ENCODE measurements around the gene EFCAB14. TPM values are rescaled to one million over a fixed set of nuclear protein-coding genes. Genes with fewer than 3 reads are reported as not detected.
"Not testable (repeated sequence)": the region's sequence is repeated elsewhere in the genome, so short reads cannot be mapped to it uniquely, and the experiment has no call there.

The EFCAB14 gene
- total and polyA plus RNA-seq, 11 donors, result 10.7 to 91.9 (median 62.3) TPM

DNA sequence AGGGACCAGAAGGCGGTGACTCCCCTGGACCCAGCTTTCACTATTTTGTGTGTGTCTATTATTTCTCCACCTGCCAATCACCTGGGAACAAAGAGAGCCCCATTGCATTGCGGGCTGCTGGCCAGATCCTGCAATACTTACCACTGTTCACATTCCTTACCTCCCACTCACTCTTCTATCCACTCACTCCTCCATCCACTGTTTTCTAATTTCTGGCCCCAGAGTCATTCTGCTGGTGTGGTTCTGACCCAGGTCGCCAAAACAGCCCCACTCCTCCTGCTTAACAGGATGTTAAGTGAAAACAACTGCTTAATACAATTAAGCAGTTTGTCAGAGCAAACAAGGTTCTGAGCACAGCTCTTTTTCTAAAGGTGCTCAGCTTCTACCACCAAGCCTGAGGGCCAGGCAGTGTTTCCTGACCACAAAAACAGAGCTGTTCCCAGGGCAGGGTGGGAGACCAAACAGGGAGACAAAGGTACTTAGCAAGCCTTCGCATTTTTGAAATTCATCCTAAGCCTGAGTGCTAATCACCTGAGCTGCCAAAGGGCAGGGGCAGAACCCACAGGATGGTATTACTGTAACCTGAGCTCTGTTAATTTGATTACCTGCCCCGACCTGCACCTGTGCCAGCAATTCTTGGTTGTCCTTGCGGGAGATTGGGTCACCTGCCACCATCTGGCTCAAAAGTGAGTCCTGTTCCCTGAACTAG lies 38.5 kb upstream of the EFCAB14 start:
- TF ChIP-seq, protein P1, sequence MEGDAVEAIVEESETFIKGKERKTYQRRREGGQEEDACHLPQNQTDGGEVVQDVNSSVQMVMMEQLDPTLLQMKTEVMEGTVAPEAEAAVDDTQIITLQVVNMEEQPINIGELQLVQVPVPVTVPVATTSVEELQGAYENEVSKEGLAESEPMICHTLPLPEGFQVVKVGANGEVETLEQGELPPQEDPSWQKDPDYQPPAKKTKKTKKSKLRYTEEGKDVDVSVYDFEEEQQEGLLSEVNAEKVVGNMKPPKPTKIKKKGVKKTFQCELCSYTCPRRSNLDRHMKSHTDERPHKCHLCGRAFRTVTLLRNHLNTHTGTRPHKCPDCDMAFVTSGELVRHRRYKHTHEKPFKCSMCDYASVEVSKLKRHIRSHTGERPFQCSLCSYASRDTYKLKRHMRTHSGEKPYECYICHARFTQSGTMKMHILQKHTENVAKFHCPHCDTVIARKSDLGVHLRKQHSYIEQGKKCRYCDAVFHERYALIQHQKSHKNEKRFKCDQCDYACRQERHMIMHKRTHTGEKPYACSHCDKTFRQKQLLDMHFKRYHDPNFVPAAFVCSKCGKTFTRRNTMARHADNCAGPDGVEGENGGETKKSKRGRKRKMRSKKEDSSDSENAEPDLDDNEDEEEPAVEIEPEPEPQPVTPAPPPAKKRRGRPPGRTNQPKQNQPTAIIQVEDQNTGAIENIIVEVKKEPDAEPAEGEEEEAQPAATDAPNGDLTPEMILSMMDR (IDR thresholded peaks at IDR 0.05), result no peak
- no peak for TF ChIP-seq POLR2A (IDR thresholded peaks at IDR 0.05)
- intact Hi-C loops (cut with DNase I), result loop anchor here in 1 of 10 donors (10.0 kb wide), 1 partner anchor 107 kb away; no protein-coding TSS in a partner anchor
- H3K4me1 ChIP-seq, result no peaks in the 10 kb centered on the region

DNA sequence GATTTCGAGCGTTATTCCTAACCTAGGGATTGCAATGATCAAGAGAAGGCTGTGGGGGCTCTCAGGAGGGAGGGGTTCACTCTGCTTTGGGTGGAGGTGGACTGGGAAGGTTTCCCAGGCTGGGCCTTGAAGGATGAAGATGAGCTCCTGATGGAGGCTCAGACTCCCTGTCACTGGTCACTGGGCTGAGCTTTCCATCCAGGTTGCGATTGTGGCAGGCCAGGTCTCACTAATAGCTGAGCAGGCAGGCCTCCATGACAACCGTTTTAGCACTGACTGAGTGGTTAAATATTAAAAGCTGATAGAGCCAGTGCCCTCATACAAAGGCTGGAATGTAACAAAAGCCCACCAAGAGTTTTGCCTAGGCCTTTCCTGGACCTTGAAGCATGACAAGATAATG lies 36.2 kb upstream of the EFCAB14 start:
- no peak overlapping the region for H3K4me3 ChIP-seq
- no peaks in the 10 kb centered on the region for H3K9me3 ChIP-seq
- H3K27ac ChIP-seq, result no peak overlapping the region
- H3K27me3 ChIP-seq, result no peaks in the 10 kb centered on the region
- H3K36me3 ChIP-seq, result no peaks in the 10 kb centered on the region
- 75 to 92% (median 85%) methylated on average over 3 to 4 of the region's 4 CpGs for WGBS, 4 donors
- no peaks in the 10 kb centered on the region for H3K4me1 ChIP-seq
- TF ChIP-seq, protein P1 (IDR thresholded peaks at IDR 0.05), result no peak
- TF ChIP-seq POLR2A (IDR thresholded peaks at IDR 0.05), result no peak
- intact Hi-C loops (cut with DNase I), result loop anchor here in 1 of 10 donors (10.0 kb wide), 1 partner anchor 110 kb away; no protein-coding TSS in a partner anchor
- DNase-seq (no peak), ATAC-seq (no peak)

More for the DNA sequence above, 38.5 kb upstream of the EFCAB14 start:
- Histone ChIP-seq H3K9me3 (peaks cover 0 to 3% (median 0%) of the 10 kb centered on the region in 12 donors), H3K27ac (no peak overlapping the region), H3K4me3 (no peak overlapping the region), H3K27me3 (peaks cover 0 to 6% (median 0%) of the 10 kb centered on the region in 9 donors), H3K36me3 (no peaks in the 10 kb centered on the region)
- no peak for ATAC-seq
- no peak for DNase-seq
- 52 to 61% (median 54%) methylated on average over 6 of the region's 6 CpGs for WGBS, 4 donors

DNA sequence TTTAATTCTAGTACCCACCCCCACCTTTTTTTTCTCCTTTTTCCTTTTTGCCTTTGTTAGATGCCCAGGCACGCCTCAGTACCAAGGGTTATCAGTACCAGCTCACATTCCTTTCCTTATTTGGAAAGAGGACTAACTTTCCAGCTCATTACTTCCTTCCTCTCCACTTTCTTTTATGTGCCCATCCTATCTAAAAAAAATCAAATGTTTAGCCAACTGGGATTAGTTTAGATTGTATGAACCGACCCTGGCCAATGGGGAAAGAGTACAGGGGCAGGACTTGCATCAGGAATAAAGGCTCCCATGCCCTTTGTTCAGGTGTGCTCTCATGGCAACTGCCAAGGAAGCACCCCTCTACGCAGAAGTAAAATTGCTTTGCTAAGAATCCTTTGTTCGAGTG lies 35.8 kb upstream of the EFCAB14 start:
- intact Hi-C loops (cut with DNase I), result loop anchor here in 2 of 10 donors (5.0 to 10.0 kb wide), 2 partner anchors 48 to 110 kb away; no protein-coding TSS in a partner anchor
- ATAC-seq, result not testable (repeated sequence)
- 66 to 73% (median 68%) methylated on average over 4 of the region's 4 CpGs for WGBS, 4 donors

DNA sequence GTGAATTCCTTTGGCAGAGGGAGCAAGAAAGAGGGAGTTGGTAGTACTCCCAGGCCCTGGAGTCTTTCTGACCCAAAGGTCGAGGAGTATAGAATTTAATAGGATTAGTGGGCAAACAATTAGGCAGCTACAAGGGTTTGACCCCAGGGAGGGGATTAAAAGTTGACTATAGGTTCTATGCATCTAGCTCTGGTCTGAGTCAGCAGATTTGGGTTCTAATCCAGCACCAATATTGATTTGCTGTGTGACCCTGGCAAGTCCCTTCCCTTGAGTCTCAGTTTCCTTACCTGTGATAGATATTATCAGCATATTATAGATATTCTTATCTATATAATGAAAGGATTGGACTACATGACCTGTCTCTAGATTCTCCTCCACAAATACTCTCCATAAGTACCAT lies 35.1 kb upstream of the EFCAB14 start:
- WGBS, 4 donors, result 43 to 79% (median 53%) methylated on average over 1 of the region's 1 CpG
- no peak for TF ChIP-seq POLR2A (IDR thresholded peaks at IDR 0.05)
- TF ChIP-seq, protein P1 (IDR thresholded peaks at IDR 0.05), result no peak
- H3K36me3 ChIP-seq, result no peaks in the 10 kb centered on the region

More for the DNA sequence above, 35.8 kb upstream of the EFCAB14 start:
- not testable (repeated sequence) for H3K4me3 ChIP-seq, H3K4me1 ChIP-seq, DNase-seq, H3K9me3 ChIP-seq, H3K27me3 ChIP-seq, H3K36me3 ChIP-seq, H3K27ac ChIP-seq

More for the DNA sequence above, 35.1 kb upstream of the EFCAB14 start:
- H3K27ac ChIP-seq, result no peak overlapping the region
- DNase-seq, result no peak
- intact Hi-C loops (cut with DNase I), result loop anchor here in 2 of 10 donors (5.0 to 10.0 kb wide), 2 partner anchors 48 to 111 kb away; no protein-coding TSS in a partner anchor
- ATAC-seq, result no peak
- no peak overlapping the region for H3K4me3 ChIP-seq
- no peaks in the 10 kb centered on the region for H3K9me3 ChIP-seq
- H3K27me3 ChIP-seq, result no peaks in the 10 kb centered on the region
- H3K4me1 ChIP-seq, result peaks cover 0 to 2% (median 0%) of the 10 kb centered on the region in 12 donors
